Fibroblast of skin of left biceps (primary cell): ENCODE data around the gene PLXNA4.

Source experiments
- DNase-seq, 2 experiments: peaks; one replicate each; pipeline ENCODE4 v3.0.0-alpha.2; 2013; ENCODE audit warnings: low read depth in 2 of 2

The PLXNA4 gene

GRCh38 chr7:132207211-132207610 lies 369.1 kb downstream of the PLXNA4 start:
- no peak for DNase-seq

GRCh38 chr7:132206594-132206993 lies 369.7 kb downstream of the PLXNA4 start:
- DNase-seq, result no peak

GRCh38 chr7:132205509-132205908 lies 370.8 kb downstream of the PLXNA4 start:
- no peak for DNase-seq

GRCh38 chr7:132203021-132203420 lies 373.2 kb downstream of the PLXNA4 start:
- DNase-seq, result no peak

GRCh38 chr7:132202541-132202940 lies 373.7 kb downstream of the PLXNA4 start:
- no peak for DNase-seq

GRCh38 chr7:132200141-132200540 lies 376.1 kb downstream of the PLXNA4 start:
- no peak for DNase-seq

GRCh38 chr7:132199626-132200025 lies 376.6 kb downstream of the PLXNA4 start:
- no peak for DNase-seq

GRCh38 chr7:132197772-132198171 lies 378.5 kb downstream of the PLXNA4 start:
- DNase-seq, result no peak

- DNase-seq, result no peak
Measured at GRCh38 chr7:132193898-132194297, 382.4 kb downstream of the PLXNA4 start.

- no peak for DNase-seq
Measured at GRCh38 chr7:132192809-132193208, 383.5 kb downstream of the PLXNA4 start.

GRCh38 chr7:132191418-132191817 lies 384.9 kb downstream of the PLXNA4 start:
- no peak for DNase-seq

GRCh38 chr7:132190683-132191082 lies 385.6 kb downstream of the PLXNA4 start:
- no peak for DNase-seq

- no peak for DNase-seq
Measured at GRCh38 chr7:132189881-132190280, 386.4 kb downstream of the PLXNA4 start.

- DNase-seq, result no peak
Measured at GRCh38 chr7:132187869-132188789, 388.1 kb downstream of the PLXNA4 start.

GRCh38 chr7:132187391-132187790 lies 388.9 kb downstream of the PLXNA4 start:
- DNase-seq, result no peak

- DNase-seq, result no peak
Measured at GRCh38 chr7:132185150-132185549, 391.1 kb downstream of the PLXNA4 start.

- no peak for DNase-seq
Measured at GRCh38 chr7:132183781-132184380, 392.4 kb downstream of the PLXNA4 start.

- no peak for DNase-seq
Measured at GRCh38 chr7:132182992-132183391, 393.3 kb downstream of the PLXNA4 start.

- DNase-seq, result no peak
Measured at GRCh38 chr7:132181946-132182685, 394.2 kb downstream of the PLXNA4 start.

GRCh38 chr7:132181371-132181770 lies 394.9 kb downstream of the PLXNA4 start:
- no peak for DNase-seq

GRCh38 chr7:132180481-132180880 lies 395.8 kb downstream of the PLXNA4 start:
- DNase-seq, result no peak

GRCh38 chr7:132179681-132180080 lies 396.6 kb downstream of the PLXNA4 start:
- DNase-seq, result no peak

- no peak for DNase-seq
Measured at GRCh38 chr7:132179080-132179430, 397.2 kb downstream of the PLXNA4 start.
